Measurements from ENCODE around the gene KIAA1958.
"Not testable (repeated sequence)": the region's sequence is repeated elsewhere in the genome, so short reads cannot be mapped to it uniquely, and the experiment has no call there.

KIAA1958 gene

DNA sequence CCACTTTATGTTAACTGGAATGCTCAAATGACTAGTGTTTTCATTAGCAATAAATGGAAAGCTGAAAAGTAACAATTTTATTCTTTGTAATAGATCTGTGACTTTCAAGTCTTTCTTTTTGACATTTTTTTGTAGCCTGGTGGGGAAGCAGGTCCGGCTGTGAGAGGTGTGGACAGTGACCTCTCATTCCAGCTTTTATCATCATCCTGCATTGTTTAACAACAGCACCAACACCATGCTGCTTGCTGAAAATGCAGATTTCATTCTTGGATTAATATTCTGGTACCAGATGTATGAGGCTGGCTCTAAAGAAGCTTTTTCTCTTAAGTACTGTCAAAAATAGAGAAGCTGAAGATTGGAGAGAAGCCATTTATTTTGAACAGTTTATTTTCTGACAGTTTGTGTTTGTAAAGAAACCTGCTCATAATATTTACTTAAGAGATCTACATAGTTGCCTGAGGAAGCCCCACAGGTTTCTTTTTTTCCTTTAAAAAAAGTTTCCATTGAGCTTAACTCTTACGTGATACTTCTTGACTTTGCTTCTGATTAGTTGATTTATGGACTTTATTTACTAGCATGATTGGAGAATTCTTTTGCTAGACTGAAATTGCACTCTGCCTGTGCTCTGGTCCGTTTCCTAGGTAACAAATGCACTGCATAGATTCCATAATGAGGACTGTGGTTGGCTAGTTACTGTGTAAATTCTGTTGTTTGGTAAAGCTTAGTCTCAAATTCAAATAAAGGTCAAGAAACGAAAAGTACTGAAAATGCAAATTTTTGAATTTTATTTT, 3.4 kb downstream of the KIAA1958 start:
- DNase-seq, result no peak

DNA sequence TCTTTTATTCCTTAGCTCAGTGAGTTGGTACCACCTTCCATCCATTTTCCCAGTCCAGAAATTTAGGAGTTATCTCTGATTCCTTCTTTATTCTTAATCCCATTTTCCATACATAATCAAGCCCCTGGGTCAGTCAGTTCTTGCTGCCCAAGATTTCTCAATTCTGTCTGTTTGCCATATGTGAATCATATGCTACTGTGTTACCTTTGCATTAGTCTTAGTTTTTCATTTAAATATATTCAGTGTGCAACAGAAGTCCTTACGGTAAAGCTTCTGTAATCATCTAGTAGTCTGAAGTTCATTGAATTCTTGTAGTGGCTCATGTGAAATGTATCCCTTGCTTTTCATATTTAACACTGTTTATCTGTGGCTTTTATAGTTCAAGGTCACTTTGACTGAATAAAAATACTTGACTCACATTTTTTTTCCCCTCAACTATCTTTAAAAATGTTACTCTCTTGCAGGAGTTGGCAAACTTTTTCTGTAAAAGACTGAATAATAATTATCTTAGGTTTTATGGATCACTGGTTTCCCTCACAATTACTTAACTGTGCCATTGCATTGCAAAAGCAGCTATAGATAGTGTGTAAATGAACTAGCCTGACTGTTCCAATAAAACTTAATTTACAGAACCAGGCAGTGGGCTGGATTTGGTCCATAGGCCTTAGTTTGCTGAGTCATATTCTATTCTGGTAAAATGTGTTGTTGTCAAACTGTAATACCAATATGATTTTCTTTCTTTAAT, 6.9 kb downstream of the KIAA1958 start:
- no peak for DNase-seq

DNA sequence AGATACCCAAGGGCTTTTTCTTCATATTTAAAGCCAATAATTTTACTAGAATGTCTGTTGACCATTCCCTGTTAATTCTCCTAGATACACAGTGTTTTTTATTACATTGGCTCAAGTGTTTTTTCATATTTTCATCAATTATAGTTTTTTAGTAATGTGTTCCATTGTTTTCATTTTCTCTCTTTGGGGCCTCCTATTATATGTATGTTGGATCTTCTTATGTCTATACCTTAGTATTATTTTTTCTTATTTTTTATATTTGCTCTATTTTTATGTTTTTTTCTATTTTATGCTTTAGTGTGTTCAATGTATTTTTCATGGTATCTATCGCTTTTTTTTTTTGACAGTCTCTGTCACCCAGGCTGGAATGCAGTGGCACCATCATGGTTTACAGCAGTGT, 7.5 kb downstream of the KIAA1958 start:
- DNase-seq, result no peak

DNA sequence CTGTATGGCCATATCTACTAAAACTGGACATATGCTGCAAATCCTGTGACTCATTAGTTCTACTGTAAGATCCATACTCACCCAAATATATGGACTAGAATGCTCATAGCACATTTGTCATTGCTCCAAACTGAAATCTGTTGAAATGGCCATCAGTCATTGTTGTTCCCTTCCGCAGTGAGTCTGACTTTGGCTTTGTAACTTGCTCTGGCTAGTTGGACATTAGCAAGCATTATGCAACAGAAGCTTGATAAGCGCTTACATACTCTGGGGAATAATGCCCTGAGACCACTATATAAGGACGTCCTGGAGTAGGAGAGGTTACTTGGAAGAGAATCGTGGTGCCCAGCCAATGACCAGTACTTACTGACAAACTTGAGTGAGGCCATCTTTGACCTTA, 9.0 kb downstream of the KIAA1958 start:
- no peak for DNase-seq

DNA sequence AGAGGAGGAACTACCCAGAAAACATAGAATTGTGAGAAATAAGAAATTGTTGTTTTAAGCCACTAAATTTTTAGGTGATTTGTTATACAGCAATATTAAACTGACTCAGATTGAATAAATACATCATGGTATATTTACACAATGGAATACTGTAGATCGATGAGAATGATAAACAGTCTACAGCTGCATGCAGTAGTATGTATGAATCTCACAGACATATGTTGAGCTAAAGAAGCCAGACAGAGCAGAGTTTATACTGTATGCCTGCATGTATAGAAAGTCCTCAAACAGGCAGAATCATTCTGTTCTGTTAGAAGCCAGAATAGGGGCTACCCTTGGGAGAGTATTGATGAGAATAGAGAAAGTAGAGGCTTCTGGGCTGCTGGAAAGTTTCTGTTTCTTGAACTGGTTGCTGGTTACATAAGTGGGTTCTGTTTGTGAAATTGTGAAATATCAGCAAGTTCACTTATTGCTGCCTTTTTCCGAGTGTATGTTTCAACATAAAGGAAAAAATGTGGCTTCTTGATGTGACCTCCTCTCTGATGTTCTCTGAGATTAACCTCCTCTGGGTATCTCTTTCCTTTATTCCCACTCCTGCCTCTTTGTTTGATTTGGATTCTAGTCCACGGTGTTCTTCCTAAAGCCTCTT, 9.6 kb downstream of the KIAA1958 start:
- DNase-seq, result no peak

DNA sequence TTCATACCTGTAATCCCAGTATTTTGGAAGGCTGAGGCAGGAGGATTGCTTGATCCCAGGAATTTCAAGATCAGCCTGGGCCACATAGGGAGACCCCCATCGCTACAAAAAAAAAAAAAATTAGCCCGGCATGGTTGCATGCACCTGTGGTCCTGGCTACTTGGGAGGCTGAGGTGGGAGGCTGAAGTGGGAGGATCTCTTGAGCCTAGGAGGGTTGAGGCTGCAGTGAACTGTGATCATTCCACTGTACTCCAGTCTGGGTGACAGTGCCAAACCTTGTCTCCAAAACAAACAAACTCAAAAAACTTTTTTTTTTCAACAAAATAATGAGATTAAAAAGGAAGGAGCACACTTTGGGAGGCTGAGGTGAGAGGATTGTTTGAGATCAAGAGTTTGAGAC, 14.2 kb downstream of the KIAA1958 start:
- no peak for DNase-seq

DNA sequence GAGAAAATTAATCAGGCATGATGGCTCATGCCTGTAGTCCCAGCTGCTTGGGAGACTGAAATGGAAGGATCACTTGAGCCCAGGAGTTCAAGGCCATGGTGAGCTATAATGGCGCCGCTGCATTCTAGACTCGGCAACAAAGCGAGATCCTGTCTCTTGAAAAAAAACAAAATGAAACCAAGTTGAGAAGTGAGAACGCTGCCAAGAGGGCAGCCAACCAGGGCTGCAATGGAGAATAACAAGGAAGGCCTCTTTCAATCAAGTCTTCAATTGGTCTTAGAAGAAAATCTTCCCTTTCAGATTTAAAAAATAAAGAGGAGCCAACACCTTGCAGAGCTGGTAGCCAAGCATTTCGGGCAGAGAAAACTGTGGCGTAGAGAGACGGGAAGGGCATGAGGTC, 14.7 kb downstream of the KIAA1958 start:
- no peak for DNase-seq

DNA sequence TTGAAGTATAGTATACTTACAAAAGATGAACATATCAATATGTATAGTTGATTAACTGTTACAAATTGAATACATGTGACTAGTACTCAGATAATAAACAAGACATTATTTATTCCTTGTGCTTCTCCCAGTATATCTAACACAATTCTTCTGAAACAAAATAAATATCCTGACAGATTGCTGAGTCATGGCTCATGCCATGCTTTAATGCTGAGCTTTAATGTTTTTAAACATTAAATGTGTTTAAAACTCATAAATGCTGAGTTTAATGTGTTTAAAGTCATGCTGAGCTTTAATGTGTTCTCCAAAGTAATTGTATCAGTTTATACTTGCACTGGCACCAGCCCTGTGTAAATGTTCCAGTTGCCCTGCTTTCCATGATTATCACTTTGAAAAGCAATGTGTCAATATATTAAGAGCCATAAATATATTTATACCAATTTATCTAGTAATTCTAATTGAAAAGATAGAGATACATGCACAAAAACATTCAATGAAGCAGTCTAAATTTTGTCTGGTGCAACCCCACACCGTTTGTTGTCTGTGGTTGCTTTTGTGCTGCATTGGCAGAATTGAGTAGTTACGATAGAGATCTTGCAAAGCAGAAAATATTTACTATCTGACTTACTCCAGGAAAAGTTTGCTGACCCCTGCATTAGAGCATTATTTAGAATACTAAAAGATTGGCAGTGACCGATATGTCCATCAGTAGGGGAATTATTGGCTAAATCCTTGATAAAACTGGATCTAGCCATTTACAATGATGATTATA, 15.7 kb downstream of the KIAA1958 start:
- DNase-seq, result no peak

DNA sequence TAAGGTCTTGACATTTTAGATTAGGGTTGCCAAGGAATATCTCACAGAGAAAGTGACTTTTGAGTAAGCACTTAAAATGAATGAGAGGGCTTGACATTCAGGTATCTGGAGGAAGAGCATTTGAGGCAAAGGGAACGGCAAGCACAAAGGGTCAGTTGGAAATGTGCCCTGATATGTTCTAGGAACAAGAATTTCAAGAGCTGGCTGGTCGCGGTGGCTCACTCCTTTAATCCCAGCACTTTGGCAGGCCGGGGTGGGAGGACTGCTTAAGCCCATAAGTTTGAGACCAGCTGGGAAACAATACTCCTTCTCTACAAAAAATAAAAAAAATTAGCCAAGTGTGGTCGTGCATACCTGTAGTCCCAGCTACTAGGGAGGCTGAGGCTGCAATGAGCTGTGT, 16.5 kb downstream of the KIAA1958 start:
- DNase-seq, result no peak

DNA sequence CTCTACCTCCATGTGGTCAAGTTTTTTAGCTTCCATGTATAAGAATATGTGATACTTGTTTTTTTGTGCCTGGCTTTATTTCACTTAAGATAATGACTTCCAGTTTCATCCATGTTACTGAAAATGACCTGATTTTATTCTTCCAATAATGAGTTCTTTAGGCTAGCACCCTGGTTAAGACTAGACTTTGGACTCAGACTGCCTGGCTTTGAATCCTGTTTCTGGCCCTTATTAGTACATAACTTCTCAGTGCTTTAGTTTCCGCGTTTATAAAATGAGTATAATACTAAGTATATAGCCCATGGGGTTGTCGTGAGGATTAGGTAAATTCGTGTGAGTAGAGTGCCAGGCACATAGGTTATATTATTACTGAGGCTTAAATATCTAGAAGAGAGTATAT, 18.5 kb downstream of the KIAA1958 start:
- no peak for DNase-seq

DNA sequence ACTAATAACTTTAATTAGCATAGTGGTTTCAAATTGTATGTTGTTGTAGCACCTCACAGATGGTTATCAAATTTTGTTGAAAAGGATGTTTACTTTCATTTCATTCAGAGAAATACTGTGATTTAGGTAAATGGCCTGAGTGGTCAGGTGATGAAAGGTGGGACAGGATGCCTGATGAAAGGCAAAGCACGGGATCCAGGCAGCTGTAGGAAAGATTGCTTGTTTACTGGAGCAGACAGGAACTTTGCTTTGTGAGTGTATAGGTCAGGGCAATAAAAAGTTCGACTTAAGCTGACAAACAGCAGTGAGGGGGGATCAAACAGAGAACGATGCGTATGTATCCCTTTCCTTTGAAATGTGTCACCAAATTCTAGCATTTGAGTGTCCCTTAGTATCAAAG, 19.0 kb downstream of the KIAA1958 start:
- no peak for DNase-seq

DNA sequence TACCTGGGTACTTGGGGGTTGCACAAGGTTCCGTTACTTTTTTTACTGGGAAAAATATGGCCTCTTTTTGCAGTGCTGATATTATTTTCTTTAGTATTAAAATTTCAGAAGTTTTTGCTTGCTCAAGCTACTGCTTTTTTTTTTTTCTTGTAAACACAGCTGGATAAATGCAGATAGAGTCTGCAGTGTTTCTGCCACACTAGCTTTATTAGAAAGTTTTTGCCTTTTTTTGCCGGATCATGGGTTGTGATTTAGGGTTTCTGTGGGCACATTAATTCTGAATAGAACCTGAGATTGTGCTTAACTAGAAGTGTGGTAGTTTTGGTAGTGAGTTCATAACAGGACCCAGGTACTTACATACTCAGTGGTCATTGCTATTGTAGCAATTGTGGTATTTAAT, 19.9 kb downstream of the KIAA1958 start:
- no peak for DNase-seq

DNA sequence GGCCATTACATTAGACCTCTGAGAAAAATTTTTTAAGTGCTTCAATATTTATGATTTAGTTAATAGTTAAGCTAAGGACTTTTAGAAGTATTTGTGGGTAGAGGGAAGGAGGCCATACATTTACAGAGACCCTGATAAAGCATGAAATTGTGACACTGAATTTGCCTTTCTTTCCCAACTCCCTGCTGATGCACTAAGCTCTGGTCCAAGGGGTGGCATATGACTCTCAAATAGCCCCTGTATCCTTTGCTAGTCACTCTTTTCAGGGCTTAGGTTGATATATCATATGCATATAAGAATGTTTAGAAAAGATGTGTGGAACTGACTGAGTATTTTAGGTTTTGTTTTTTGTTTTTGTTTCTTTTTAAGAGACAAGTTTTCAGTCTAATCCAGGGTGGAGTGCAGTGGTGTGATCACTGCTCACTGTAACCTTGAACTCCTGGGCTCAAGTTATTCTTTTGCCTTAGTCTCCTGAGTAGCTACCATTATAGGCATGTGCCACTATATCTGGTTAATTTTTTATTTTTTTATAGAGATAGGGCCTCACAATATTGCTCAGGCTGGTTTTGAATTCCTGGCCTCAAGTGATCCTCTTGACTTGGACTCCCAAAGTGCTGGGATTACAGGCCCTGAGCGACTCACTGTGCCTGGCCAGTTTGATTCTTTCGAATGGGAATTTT, 20.5 kb downstream of the KIAA1958 start:
- DNase-seq, result no peak

DNA sequence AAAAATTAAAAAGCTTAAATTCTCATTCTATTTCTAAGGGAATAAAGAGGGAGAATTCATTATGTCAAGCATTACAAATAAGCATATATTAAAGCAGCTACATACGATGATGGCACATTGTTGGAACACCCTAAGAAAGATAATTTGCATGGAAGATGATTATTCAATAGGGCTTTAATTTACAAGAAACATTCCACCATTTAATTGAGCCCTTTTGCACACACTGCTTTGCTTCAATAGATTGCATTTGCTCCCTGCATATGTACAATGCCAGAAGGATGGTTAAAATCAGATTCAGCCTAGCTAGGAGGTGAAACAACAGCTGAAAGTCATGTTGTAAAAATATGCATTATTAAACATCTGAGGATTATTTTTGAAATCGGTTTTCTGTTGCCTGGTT, 21.8 kb downstream of the KIAA1958 start:
- DNase-seq, result no peak

DNA sequence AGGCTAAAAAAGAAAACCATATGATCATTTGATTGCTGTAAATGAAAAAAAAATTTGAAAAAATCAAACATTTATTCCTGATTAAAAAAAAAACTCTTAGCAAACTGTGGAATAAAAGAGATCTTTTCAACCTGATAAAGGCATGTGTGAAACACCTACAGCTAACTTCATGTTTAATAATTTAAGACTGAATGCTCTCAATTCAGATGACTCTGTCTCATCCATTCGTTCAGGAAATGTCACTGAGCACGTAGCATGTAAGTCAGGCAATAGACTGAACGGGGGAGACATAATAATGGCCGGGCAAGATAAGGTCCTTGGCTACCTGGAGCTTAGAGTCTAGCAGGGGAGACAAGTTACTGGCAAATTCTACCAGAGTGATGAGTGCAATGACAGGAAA, 25.8 kb downstream of the KIAA1958 start:
- DNase-seq, result not testable (repeated sequence)

DNA sequence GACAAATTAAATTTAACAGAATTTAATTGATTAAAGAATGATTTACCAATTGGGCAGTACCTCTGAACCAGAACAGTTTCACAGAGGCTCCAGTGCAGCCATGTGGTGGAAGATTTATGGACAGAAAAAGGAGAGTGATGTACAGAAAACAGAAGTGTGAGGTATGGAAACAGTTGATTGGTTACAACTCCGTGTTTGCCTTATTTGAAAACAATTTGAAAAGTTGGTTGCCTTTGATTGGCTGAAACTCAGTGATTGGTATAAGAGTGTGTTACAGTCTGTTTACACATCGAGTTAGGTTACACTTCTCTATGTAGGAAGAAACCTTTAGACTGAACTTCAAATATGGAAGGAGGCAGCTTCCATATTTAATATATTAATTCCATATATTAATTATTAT, 30.1 kb downstream of the KIAA1958 start:
- no peak for DNase-seq

DNA sequence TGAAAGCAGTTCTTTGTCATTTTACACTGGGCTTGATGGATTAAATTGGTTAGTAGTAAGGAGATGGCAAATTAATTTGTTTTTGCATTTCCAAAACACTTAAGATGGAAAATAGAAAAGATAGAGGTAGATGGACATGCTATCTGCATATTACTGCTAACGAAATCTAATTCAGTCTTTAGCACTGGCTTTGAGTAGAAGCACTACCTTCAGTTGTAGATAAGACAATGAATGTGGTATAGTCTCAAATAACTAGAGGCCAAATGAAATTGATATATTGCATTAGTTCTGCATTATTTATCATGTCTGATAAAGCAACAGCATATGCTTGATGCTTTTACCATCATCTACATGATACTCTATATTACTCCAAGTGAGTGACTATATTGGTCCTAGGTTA, 33.4 kb downstream of the KIAA1958 start:
- DNase-seq, result no peak

DNA sequence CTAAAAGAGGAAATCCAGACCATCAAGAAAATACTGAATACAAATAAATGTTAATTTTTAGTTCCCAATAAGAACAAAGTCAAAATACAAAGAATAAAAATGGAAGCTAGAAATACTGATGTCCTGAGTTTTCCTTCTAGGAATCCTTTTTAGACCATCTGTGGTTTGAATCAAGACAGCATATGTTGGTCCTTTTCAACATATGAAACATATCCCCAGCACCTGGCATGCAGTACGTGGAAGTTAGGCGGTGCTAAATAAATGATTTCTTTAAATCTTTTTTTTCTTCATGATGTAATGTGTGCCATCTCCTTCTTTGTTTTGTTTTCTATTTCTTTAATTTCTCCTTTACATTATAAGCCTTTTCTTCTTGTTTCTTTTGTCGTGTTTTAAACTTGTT, 34.0 kb downstream of the KIAA1958 start:
- DNase-seq, result no peak

DNA sequence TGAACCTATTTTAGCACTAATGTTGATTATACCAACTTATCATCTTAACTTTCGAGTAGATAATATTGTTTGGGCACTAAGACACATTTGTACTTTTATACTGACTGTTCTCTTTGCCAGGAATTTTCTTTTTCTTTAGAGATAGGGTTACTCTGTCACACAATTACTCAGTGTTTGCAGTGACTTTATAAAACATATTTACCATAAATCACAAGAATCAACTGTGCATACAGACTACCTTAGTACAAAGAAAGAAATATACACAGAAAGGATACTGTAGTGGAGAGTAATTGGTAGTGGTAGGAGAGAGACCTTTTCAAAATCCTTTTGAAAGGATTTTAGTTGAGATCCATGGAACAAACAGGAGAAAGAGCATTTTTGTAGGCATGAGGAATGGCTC, 40.3 kb downstream of the KIAA1958 start:
- no peak for DNase-seq

DNA sequence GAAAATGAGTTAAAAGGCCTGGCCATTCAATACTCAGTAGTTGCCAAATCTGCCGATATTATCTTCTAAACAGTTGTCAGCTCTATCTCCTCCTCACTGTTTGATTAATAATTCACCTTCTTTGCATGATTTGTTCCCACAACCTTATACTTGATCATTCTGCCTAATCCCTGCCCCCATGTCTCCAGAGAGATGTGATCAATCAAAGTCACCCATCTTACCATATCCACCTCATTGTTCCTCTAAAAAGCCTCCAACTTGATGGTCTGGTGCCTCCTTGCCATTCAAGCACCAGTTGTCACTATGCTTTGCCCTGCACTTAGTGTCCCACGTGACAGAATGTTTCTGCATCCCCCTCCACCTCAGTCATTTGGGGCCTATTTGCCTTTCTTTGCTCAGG, 41.3 kb downstream of the KIAA1958 start:
- no peak for DNase-seq

DNA sequence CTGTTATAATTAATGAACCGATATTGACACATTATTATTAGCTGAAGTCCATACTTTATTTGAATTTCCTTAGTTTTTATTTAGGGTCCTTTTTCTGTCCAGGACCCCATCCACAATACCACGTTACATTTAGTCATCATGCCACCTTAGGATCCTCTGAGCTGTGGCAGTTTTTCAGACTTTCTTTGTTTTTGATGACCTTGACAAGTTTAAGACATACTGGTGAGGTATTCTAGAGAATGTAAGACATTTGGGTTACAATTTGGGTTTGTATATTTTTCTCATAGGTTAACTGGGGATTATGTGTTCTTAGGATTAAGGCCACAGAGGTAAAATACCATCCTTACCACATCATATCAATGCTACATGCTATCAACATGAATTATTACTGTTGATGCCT, 42.7 kb downstream of the KIAA1958 start:
- no peak for DNase-seq

DNA sequence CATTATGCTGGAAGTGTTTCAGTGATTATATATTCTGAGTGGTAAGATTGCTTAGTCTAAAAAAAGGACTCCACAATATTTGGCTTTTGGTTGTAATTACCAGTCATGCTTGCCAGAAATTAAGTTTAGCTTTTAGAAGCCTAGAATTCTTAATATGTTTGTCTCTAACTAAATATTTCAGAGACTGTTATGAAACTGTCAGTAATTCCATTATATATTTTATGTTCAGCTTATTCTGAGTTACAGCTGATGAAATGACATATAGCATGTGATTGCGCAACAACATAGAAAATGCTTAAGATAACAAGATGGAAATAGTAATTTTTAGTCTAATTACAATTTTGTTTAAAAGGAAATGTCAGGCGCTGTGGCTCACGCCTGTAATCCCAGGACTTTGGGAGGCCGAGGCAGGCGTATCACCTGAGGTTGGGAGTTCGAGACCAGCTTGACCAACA, 44.2 kb downstream of the KIAA1958 start:
- DNase-seq, result no peak

Measured in stimulated activated CD4-positive, alpha-beta T cell treated with anti-CD3 and anti-CD28 coated beads, Interleukin-4, amount 100 ng/mL, for 24 hours (primary cell).